ENCODE results near the gene PLPP3. TPM values are rescaled to one million over a fixed set of nuclear protein-coding genes. Genes with fewer than 3 reads are reported as not detected.

Gene PLPP3
- total and polyA plus RNA-seq, 2 experiments from 2014 or later: 103 to 159 TPM

- Histone ChIP-seq H3K79me2 (peaks cover 73% of the 10 kb centered on the region), H3K27ac (no peak overlapping the region), H3K36me3 (replicated peaks; ENCODE audit: insufficient read depth, low read depth) (no peaks in the 10 kb centered on the region), H3K9me2 (replicated peaks; ENCODE audit: insufficient read depth) (no peaks in the 10 kb centered on the region), H4K20me1 (ENCODE audit: insufficient read depth, poor library complexity, severe bottlenecking) (peaks cover 15% of the 10 kb centered on the region), H3K4me2 (no peak overlapping the region), H3K4me1 (ENCODE audit: insufficient read depth) (peaks cover 51% of the 10 kb centered on the region), H3K9me3 (ENCODE audit: low read depth) (no peaks in the 10 kb centered on the region), H2AFZ (no peak overlapping the region), H3K27me3 (no peaks in the 10 kb centered on the region), H3K4me3 (no peak overlapping the region)
- 94% methylated on average over 8 of the region's 8 CpGs for WGBS (ENCODE audit: low lambda C conversion rate, missing lambda C conversion rate)
- TF ChIP-seq EZH2phosphoT487 (IDR thresholded peaks at IDR 0.05; ENCODE audit: low read depth, severe bottlenecking, unreplicated experiment) (no peak), CTCF (IDR thresholded peaks at IDR 0.05; ENCODE audit: poor library complexity) (no peak), EZH2 (IDR thresholded peaks at IDR 0.05; ENCODE audit: borderline replicate concordance) (no peak)
- DNase-seq (ENCODE audit: low spot score): no peak
Observed at GRCh38 chr1:56511766-56512165, 67.6 kb downstream of the PLPP3 start.

GRCh38 chr1:56511364-56511763 is 68.0 kb downstream of the PLPP3 start:
- Histone ChIP-seq H3K36me3 (replicated peaks; ENCODE audit: insufficient read depth, low read depth) (no peaks in the 10 kb centered on the region), H3K9me3 (ENCODE audit: low read depth) (no peaks in the 10 kb centered on the region), H3K9me2 (replicated peaks; ENCODE audit: insufficient read depth) (no peaks in the 10 kb centered on the region), H3K4me1 (ENCODE audit: insufficient read depth) (peaks cover 51% of the 10 kb centered on the region), H2AFZ (no peak overlapping the region), H3K27ac (peak overlapping the region; percentile 91), H3K79me2 (peaks cover 77% of the 10 kb centered on the region), H3K27me3 (no peaks in the 10 kb centered on the region), H4K20me1 (ENCODE audit: insufficient read depth, poor library complexity, severe bottlenecking) (peaks cover 15% of the 10 kb centered on the region), H3K4me2 (no peak overlapping the region), H3K4me3 (no peak overlapping the region)
- WGBS (ENCODE audit: low lambda C conversion rate, missing lambda C conversion rate): 78% methylated on average over 6 of the region's 6 CpGs
- TF ChIP-seq EZH2 (IDR thresholded peaks at IDR 0.05; ENCODE audit: borderline replicate concordance) (no peak), EZH2phosphoT487 (IDR thresholded peaks at IDR 0.05; ENCODE audit: low read depth, severe bottlenecking, unreplicated experiment) (no peak), CTCF (IDR thresholded peaks at IDR 0.05; ENCODE audit: poor library complexity) (no peak)
- DNase-seq (ENCODE audit: low spot score): no peak

GRCh38 chr1:56510642-56511021 is 68.7 kb downstream of the PLPP3 start:
- Histone ChIP-seq H3K9me2 (replicated peaks; ENCODE audit: insufficient read depth) (no peaks in the 10 kb centered on the region), H3K9me3 (ENCODE audit: low read depth) (no peaks in the 10 kb centered on the region), H2AFZ (no peak overlapping the region), H3K36me3 (replicated peaks; ENCODE audit: insufficient read depth, low read depth) (no peaks in the 10 kb centered on the region), H3K27ac (peak overlapping the region; percentile 91), H3K79me2 (peaks cover 78% of the 10 kb centered on the region), H3K27me3 (no peaks in the 10 kb centered on the region), H3K4me1 (ENCODE audit: insufficient read depth) (peaks cover 53% of the 10 kb centered on the region), H4K20me1 (ENCODE audit: insufficient read depth, poor library complexity, severe bottlenecking) (peaks cover 15% of the 10 kb centered on the region), H3K4me2 (peak overlapping the region; percentile 38), H3K4me3 (no peak overlapping the region)
- 7% methylated on average over 1 of the region's 1 CpG for WGBS (ENCODE audit: low lambda C conversion rate, missing lambda C conversion rate)
- TF ChIP-seq CTCF (IDR thresholded peaks at IDR 0.05; ENCODE audit: poor library complexity) (no peak), EZH2 (IDR thresholded peaks at IDR 0.05; ENCODE audit: borderline replicate concordance) (no peak), EZH2phosphoT487 (IDR thresholded peaks at IDR 0.05; ENCODE audit: low read depth, severe bottlenecking, unreplicated experiment) (no peak)
- DNase-seq (ENCODE audit: low spot score): no peak
